ENCODE data around the gene CST9.
"Not testable (repeated sequence)": the region's sequence is repeated elsewhere in the genome, so short reads cannot be mapped to it uniquely, and the experiment has no call there.

Gene CST9

GRCh38 chr20:23586735-23587525 is 18.8 kb downstream of the CST9 start:
- no peak for DNase-seq (ENCODE audit: low spot score)

DNA sequence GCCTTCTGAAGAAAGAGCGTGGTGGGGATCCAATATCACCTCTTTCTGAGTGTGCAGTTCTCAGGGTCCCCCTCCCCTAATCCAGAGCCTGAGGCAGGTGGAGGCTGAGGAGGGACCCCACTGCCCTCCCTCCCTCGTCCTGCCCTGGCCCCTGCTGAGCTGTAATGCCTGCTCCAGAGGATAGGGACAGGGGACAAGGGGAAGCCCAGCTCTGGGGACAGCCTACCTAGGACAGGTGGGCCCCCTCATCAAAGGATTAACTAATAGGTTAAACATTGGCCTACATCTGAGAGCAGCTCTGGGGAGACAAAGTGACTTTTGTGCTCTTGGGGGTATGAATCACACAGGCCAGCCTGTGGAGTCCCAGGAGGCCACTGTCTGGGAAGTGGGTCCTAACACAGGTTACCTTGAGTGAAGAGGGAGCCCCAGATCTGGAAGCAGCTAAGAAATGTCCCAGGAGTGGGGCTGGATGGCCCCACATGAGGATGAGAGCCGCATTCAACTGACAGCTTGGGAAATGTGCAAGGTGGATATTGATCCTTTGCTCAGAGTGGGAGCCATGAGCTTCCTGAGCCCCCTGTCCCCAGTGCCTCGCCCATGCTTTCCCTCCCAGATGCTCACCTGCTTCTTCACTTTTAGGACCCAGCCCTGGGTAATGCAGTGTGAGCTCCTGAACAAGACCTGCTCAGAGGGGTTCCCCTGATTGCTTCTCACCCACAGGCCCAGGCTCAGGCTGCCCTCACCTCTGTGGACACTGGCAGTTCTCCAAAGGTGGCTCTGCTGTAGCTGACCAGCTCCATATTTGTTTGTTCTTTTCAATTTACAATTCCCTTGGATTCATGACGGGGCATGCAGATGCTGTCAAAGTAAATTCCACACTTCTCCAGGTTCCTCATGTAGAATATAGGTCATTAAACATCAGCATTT is 19.6 kb downstream of the CST9 start:
- DNase-seq (ENCODE audit: low spot score): no peak

DNA sequence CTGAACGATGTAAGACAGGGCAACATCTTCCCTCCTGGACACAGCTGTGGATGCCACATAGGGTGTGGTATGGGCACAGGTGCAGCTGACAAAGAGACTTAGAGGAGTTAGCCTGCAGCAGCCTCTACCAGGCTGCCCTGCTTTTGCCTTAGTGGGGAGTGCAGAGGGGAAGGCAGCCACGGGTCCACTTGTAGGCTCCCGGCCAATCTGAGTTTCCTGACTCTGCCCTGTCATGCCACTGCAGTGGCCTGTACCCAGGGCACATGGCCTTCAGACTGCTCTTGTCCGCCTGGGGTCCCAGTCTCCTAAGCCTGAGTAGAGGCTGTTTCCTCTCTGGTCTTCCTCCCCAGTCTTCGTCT is 20.3 kb downstream of the CST9 start:
- DNase-seq (ENCODE audit: low spot score): no peak

DNA sequence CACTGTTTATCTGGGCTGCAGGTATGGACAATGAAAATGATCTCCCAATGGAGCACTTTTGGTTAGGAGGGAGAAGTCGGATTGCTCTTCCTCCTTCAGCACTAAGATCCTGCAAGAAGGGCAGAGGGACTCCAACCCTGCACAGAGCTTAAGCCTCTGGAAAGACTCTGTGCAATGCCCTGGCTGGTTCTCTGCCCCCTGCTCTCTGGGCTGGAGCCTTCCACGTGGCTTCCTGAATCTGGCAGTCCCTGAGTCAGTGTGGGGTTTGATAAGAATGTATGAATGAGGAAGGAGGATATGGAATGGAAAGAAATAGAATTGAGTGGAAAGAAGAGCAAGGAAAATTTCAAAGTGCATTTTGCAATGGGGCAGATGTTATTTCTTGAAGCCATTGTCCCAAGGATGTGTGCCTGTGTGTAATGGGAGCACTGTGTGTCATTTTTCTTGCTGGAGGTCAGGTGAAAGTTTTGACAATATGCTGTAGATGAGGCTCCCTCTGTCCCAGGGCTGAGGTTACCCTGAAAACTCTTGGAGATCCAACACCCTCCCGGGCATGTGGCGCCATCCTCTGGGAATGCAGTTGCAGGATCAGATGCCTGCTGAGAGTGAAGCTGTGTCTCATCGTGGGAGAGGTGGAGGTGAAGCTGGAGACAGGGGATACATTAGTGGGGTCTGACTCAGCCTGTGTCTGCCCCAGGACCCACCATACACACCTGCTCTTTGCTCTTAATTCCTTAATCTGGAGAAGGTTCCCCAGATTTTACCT is 21.1 kb downstream of the CST9 start:
- no peak for DNase-seq (ENCODE audit: low spot score)

DNA sequence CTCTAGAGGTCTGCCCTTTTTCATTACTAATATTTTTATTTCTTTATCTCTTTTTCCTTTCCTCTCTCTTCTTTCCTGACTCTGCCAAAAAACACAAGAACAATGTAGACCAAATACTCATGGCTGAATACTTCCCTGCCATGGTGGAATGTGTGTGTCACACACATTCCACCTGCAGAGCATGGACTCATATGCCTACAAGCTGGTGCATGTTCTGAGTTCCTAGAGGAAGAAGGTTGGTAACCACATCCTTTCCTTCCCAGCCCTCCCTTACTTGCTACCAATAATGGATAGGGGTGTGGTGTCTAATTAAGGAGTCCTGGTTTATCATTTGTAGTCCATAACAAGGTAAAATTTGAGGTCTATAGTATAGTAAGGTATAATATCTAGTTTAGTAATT is 22.2 kb downstream of the CST9 start:
- DNase-seq (ENCODE audit: low spot score): no peak

- DNase-seq (ENCODE audit: low spot score): no peak
Observed at GRCh38 chr20:23582293-23582692, 23.4 kb downstream of the CST9 start.

DNA sequence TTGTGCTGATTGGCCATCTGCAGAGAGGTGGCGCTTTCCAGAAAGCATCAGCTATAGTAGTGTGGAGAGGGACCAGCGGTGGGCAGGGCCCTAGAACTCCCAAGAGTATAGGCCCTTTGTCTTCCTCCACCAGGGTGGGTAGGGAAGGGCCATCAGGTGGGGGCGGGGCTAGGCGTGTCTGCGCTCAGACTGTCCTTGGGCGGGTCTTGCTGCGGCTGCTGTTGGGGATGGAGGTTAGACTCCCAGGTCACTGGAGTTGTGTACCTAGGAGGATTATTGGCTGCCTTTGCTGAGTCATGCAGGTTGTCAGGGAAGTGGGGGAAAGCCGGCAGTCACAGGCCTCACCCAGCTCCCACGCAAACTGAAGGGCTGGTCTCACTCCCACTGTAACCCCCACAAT is 23.9 kb downstream of the CST9 start:
- DNase-seq (ENCODE audit: low spot score): not testable (repeated sequence)

DNA sequence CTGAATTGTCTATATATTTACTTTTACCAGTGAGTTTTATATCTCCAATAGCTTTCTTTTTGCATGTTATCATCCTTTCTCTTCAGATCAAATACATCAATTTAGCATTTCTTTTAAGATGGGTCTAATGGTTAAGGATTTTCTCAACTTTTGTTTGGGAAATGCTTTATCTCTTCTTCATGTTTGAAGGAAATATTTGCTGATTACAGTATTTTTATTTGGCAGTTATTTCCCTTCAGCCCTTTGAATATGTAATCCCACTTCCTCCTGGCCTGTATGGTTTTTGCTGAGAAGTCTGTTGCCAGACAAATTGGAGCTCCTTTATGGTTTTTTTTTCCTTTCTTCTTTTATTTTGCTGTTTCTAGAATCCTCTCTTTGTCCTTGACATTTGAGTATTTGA is 30.7 kb downstream of the CST9 start:
- no peak for DNase-seq (ENCODE audit: low spot score)

DNA sequence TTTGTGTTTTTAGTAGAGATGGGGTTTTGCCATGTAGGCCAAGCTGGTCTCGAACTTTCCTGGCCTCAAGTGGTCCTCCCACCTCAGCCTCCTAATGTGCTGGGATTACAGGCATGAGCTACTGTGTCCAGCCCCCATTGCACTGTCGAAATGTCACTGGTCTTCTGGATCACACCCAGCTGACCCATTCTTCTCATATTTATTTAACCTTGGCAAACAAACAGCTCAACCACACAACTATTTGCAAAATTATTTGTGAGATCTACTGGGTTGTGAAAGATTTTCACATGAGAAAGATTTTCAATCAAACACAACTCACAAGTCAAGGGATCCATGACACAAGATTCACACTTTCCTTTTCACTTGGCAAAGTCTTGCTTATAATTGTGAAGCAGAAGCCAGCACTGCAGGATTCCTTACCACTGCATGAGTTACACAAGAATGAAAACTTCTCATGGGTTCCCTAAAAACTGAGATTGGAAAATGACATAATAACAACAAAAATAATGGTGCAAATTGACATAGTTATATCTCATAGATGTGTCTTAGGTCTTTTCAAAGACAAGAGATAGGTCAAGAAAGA is 35.4 kb downstream of the CST9 start:
- DNase-seq (ENCODE audit: low spot score): no peak

DNA sequence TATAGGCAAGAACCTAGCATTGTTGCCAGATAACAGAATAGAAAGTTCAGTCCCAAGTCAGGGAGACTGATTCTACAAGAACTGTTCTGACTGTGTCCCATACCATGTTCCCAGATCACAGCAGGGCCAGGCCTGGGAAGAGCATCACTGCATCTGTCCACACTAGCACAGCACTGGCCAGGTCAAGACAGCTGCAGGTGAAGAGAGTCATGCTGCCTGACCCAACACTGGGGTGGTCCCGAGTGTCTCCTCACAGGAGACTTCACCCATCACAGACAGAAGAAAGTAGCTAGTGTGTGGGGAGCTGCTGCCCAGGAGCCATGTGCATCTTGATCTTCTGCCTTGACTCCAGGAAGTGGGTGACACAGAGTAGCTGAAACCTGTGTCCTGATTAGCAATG is 36.1 kb downstream of the CST9 start:
- no peak for DNase-seq (ENCODE audit: low spot score)

GRCh38 chr20:23568971-23569330 is 36.8 kb downstream of the CST9 start:
- no peak for DNase-seq (ENCODE audit: low spot score)

DNA sequence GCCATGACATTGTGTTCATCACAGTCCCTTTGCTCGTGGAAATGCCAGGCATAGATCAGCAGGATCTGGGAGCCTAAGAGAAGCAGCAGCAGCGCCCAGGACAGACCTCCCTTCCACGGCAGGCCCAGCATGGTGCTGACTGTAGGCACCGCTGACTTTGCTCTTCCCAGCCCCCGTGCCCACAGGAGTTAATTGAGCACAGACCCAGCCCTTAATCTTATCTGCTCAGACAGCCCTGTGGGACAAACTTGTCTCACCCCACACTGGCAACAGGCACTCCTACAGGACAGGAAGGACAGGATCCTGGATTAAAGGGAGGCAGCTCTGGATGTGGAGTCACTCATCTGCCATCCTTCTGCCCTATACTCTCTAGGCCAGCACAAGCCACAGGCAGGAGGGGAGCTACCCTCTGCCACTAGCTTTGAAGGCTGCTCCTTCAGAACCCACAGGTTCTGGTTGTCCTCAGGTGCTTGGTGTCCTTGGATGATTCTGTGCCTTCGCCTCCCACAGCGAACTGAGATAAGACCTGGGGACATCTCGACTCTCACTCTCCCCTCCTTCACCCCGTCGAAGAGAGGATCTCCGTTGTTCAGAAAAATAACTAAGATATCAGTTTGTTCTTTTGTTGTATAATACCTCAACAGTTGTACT is 37.3 kb downstream of the CST9 start, which contains the start of gene CST9L:
Gene CST9L, minus strand, starts transcription at position 165 of the 651 bp plus-strand sequence. Its CDS starts 34 bp downstream, at position 131.
- DNase-seq (ENCODE audit: low spot score): no peak

DNA sequence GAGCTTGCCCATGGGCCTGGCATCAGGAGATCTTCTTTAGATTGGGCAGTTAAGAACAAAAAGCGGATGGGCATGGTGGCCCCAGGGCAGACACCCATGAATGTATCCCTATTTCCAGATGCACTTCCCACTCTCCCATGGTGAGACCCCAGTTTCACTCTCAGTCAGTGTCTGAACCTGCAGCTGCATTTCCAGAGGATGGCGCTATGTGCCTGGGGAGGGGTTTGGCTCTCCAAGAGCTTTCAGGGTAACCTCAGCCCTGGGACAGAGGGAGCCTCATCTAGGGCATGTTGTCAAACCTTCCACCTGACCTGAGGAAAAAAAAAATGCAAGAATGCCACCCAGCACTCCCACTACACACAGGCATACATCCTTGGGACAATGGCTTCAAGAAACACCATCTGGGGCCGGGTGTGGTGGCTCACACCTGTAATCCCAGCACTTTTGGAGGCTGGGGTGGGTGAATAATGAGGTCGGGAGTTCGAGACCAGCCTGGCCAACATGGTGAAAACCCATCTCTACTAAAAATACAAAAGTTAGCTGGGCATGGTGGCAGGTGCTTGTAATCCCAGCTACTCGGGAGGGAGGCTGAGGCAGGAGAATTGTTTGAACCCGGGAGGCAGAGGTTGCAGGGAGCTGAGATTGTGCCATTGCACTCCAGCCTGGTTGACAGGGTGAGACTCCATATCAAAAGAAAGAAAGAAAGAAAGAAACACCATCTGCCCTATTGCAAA is 39.4 kb downstream of the CST9 start:
- DNase-seq (ENCODE audit: low spot score): no peak

GRCh38 chr20:23565503-23566045 is 40.1 kb downstream of the CST9 start:
- no peak for DNase-seq (ENCODE audit: low spot score)

- no peak for DNase-seq (ENCODE audit: low spot score)
Observed at GRCh38 chr20:23564927-23565326, 40.8 kb downstream of the CST9 start.

DNA sequence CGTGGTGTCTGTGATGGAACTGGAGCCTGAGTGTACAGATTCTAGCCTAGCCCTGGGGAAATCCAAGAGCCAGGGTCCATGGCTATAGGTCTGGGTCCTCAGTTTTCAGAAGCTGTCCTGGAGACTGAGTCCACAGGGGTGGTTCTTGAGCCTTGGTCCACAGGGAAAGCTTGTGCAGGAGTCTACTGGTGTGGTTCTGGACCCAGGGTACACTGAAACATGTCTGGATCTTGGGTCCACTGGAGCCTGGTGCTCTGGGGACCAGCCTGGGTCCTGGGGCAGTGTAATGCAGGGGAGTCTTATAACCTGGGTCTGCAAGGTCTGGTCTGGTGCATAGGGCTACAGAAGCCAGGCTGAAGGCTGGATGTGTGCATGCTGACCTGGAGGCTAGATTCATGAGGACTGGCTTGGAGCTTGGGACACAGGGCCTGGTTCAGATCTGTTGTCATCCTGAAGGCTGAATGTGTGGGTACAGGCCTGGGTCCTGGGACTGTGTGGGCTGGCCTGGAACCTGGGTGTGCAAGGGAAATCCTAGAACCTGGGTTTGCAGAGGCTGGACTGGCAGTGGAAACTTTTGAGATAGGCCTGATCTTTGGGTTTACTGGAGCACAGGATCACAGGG is 42.9 kb downstream of the CST9 start:
- no peak for DNase-seq (ENCODE audit: low spot score)

- DNase-seq (ENCODE audit: low spot score): no peak
Observed at GRCh38 chr20:23554401-23554800, 51.3 kb downstream of the CST9 start.
